ENCODE measurements around the gene TBXT.
"Not testable (repeated sequence)": the region's sequence is repeated elsewhere in the genome, so short reads cannot be mapped to it uniquely, and the experiment has no call there.

TBXT gene

DNA sequence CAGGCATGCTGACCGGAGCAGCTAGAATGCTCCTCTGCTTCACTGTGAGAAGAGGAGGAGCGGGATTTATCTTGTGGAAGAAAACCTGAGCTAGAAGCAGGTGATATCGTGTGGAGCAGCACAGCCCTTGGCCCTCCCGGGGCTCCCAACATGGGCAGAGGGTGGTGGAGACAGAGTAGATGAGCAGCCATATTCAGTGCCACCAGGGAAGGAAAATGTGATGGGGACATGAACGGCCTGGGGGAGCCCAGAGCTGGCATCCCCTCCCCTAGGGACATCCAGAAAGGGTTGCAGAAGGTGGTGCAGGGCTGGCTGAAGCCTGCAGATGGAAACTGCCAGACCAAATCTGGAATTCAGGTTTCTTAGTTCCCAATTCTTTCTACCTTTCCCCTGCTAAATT is 24.9 kb upstream of the TBXT start:
- DNase-seq (ENCODE audit: low read depth), result no peak
- TF ChIP-seq, protein P1, sequence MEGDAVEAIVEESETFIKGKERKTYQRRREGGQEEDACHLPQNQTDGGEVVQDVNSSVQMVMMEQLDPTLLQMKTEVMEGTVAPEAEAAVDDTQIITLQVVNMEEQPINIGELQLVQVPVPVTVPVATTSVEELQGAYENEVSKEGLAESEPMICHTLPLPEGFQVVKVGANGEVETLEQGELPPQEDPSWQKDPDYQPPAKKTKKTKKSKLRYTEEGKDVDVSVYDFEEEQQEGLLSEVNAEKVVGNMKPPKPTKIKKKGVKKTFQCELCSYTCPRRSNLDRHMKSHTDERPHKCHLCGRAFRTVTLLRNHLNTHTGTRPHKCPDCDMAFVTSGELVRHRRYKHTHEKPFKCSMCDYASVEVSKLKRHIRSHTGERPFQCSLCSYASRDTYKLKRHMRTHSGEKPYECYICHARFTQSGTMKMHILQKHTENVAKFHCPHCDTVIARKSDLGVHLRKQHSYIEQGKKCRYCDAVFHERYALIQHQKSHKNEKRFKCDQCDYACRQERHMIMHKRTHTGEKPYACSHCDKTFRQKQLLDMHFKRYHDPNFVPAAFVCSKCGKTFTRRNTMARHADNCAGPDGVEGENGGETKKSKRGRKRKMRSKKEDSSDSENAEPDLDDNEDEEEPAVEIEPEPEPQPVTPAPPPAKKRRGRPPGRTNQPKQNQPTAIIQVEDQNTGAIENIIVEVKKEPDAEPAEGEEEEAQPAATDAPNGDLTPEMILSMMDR (IDR thresholded peaks at IDR 0.05; ENCODE audit: low read length, missing control alignments), result no peak
- H3K4me3 ChIP-seq (replicated peaks; ENCODE audit: low read depth, low read length), result no peak overlapping the region

- DNase-seq (ENCODE audit: low read depth), result no peak
- no peak overlapping the region for H3K4me3 ChIP-seq (replicated peaks; ENCODE audit: low read depth, low read length)
- TF ChIP-seq, protein P1 (IDR thresholded peaks at IDR 0.05; ENCODE audit: low read length, missing control alignments), result no peak
Measured at GRCh38 chr6:166192136-166192535, 24.5 kb upstream of the TBXT start.

- no peak overlapping the region for H3K4me3 ChIP-seq (replicated peaks; ENCODE audit: low read depth, low read length)
- TF ChIP-seq, protein P1 (IDR thresholded peaks at IDR 0.05; ENCODE audit: low read length, missing control alignments), result no peak
- no peak for DNase-seq (ENCODE audit: low read depth)
Measured at GRCh38 chr6:166179704-166180103, 12.1 kb upstream of the TBXT start.

DNA sequence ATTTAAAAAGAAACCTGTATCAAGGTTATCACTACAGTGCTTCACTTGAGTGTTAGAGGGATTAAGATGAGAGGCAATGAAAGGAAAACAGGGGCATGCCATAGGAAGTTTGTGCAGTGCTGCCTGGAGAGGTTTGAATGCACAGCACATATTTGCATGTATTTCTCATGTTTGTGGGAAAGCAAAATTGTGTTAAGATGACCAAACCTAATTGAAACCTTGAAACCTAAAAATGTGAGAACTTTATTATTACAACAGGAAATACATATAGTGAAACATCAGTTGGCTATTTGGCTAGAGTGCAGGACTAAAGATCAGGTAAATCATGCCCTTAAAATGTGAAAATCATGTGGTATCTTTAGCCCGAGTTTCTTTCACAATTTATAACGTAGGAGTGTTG is 8.5 kb upstream of the TBXT start:
- TF ChIP-seq, protein P1 (IDR thresholded peaks at IDR 0.05; ENCODE audit: low read length, missing control alignments), result no peak
- no peak for DNase-seq (ENCODE audit: low read depth)
- H3K4me3 ChIP-seq (replicated peaks; ENCODE audit: low read depth, low read length), result no peak overlapping the region

- not testable (repeated sequence) for DNase-seq (ENCODE audit: low read depth); H3K4me3 ChIP-seq (replicated peaks; ENCODE audit: low read depth, low read length)
Measured at GRCh38 chr6:166175093-166175492, 7.4 kb upstream of the TBXT start.

DNA sequence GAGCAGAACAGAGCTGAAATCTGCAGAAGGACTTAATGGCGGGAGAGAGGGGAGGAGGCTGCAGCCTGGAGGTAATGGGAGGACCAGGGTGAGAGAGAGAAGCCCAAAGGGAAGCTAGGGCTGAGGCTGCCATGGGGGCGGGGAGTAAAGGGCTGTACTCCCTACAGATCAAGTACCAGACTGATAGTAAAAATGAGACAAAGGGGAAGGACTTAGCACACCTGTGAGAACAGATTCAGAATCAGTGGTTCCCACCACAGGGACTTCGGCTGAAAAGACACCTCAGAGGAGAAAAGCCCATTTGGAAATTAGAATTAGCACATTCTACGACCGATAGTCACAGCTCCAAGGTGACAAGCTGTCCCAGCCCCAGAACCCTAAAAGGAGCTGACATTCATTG is 6.4 kb upstream of the TBXT start:
- DNase-seq (ENCODE audit: low read depth), result no peak
- H3K4me3 ChIP-seq (replicated peaks; ENCODE audit: low read depth, low read length), result no peak overlapping the region
- TF ChIP-seq, protein P1 (IDR thresholded peaks at IDR 0.05; ENCODE audit: low read length, missing control alignments), result no peak

- peak; percentile 4 for DNase-seq (ENCODE audit: low read depth)
- no peak overlapping the region for H3K4me3 ChIP-seq (replicated peaks; ENCODE audit: low read depth, low read length)
- TF ChIP-seq, protein P1 (IDR thresholded peaks at IDR 0.05; ENCODE audit: low read length, missing control alignments), result no peak
Measured at GRCh38 chr6:166173281-166173951, 5.8 kb upstream of the TBXT start.

All from fibroblast of pulmonary artery (primary cell).